Measurements from ENCODE around the gene ANXA4.

- TF ChIP-seq CTCF (conservative IDR thresholded peaks at IDR 0.05), result no peak
- no peak for TF ChIP-seq EZH2 (IDR thresholded peaks at IDR 0.05; ENCODE audit: low read depth)
These were observed 59.9 kb downstream of the ANXA4 start for GRCh38 chr2:69801745-69802290.
